Peyer's patch (tissue), 4 donors: Measurements from ENCODE around the gene PARVB. TPM values are rescaled to one million over a fixed set of nuclear protein-coding genes. Genes with fewer than 3 reads are reported as not detected.

Source experiments
- DNase-seq, 3 donors: peaks; one replicate each; pipeline ENCODE4 v3.0.0-alpha.2; 2017 to 2019
- H3K27ac ChIP-seq, 4 donors: fragments of 200-600 bp; sonication (generic); one replicate each; pipeline ENCODE4 v1.5.1; 2016 to 2019
- H3K27me3 ChIP-seq, 2 donors: fragments of 200-600 bp; sonication (generic); one replicate each; pipeline ENCODE4 v1.5.1; 2019
- H3K36me3 ChIP-seq, 3 donors: fragments of 200-600 bp; sonication (generic); one replicate each; pipeline ENCODE4 v1.5.1; 2016 to 2019
- H3K4me1 ChIP-seq, 4 donors: fragments of 200-600 bp; sonication (generic); one replicate each; pipeline ENCODE4 v1.5.1; 2016 to 2019
- H3K4me3 ChIP-seq, 4 donors: fragments of 200-600 bp; sonication (generic); 1 replicate in 3 of 4; 2 replicates in 1 of 4; pipeline ENCODE4 v1.5.1; 2016 to 2019; ENCODE audit warnings: mild to moderate bottlenecking in 1 of 4
- H3K9me3 ChIP-seq, 4 donors: fragments of 200-600 bp; sonication (generic); one replicate each; pipeline ENCODE4 v1.5.1; 2016 to 2019; ENCODE audit warnings: mild to moderate bottlenecking in 1 of 4
- CTCF ChIP-seq, 6 experiments: fragments of 450-650 bp in 4 of 6; fragments of 200-600 bp in 2 of 6; sonication (generic) in 1 of 6; IDR thresholded peaks; one replicate each; pipeline ENCODE4 v1.5.1; 2017 to 2019; ENCODE audit warnings: antibody characterized with exemption in 6 of 6, mild to moderate bottlenecking in 3 of 6, moderate library complexity in 1 of 6
- POLR2A ChIP-seq, 2 donors: fragments of 450-650 bp; IDR thresholded peaks; one replicate each; pipeline ENCODE4 v1.5.1; 2017; ENCODE audit warnings: antibody characterized with exemption in 2 of 2, mild to moderate bottlenecking in 2 of 2, moderate library complexity in 2 of 2
- total RNA-seq, 4 donors: library from RNA; depleted of rRNA; stranded (reverse); fragments of >200 nt; gene quantifications; one replicate each; pipeline ENCODE4 v1.1.0, GENCODE V29; 2016

PARVB gene
- total RNA-seq, 4 donors from 2014 or later: 1.8 to 71.8 (median 7.7) TPM

GRCh38 chr22:44144046-44144569 lies 120.0 kb downstream of the PARVB start:
- Histone ChIP-seq H3K36me3 (no peaks in the 10 kb centered on the region), H3K27me3 (no peaks in the 10 kb centered on the region), H3K9me3 (no peaks in the 10 kb centered on the region), H3K4me1 (no peaks in the 10 kb centered on the region), H3K4me3 (no peak overlapping the region), H3K27ac (peak overlapping the region in 1 of 4 donors; percentile 58)
- no peak for DNase-seq
- no peak for TF ChIP-seq POLR2A (IDR thresholded peaks at IDR 0.05)
- TF ChIP-seq CTCF (IDR thresholded peaks at IDR 0.05): no peak

GRCh38 chr22:44145544-44145943 lies 121.4 kb downstream of the PARVB start:
- H3K27ac ChIP-seq: peak overlapping the region in 1 of 4 donors; percentile 47
- no peak overlapping the region for H3K4me3 ChIP-seq
- no peaks in the 10 kb centered on the region for H3K9me3 ChIP-seq
- H3K4me1 ChIP-seq: no peaks in the 10 kb centered on the region
- TF ChIP-seq POLR2A (IDR thresholded peaks at IDR 0.05) (no peak), CTCF (IDR thresholded peaks at IDR 0.05) (no peak)
- H3K36me3 ChIP-seq: no peaks in the 10 kb centered on the region
- no peaks in the 10 kb centered on the region for H3K27me3 ChIP-seq
- DNase-seq: no peak

DNA sequence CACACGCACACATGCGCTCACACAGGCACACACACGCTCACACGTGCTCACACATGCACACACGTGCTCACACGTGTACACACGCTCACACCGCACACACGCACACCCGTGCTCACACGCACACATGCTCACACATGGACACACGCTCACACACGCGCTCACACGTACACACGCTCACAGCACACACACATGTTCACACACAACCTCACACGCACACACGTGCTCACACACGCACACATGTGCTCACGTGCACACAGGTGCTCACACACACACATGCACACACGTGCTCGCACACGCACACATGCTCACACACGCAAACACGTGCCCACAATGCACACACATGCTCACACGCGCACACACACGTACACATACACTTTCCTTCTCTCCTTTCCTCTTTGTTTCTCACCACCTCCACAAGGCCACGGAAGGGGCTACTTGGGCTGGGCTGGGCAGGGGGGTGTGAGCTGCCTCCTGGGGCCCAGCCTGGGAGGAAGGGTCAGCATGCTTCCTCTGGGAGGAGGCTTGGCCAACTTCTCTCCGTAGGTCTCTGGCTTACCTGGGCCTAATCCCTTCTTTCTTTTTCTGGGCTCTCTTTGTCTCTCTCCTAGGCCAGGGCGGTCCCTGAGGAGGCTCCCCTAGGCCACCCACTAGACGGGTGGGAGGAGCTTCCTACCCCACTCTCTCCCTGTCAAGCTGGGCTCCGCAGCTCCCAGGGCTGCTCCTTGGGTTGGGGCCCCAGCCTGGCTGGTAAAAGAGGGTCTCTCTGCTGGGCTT lies 122.2 kb downstream of the PARVB start:
- Histone ChIP-seq H3K27me3 (no peaks in the 10 kb centered on the region), H3K27ac (no peak overlapping the region), H3K9me3 (no peaks in the 10 kb centered on the region), H3K4me3 (no peak overlapping the region), H3K4me1 (no peaks in the 10 kb centered on the region), H3K36me3 (no peaks in the 10 kb centered on the region)
- TF ChIP-seq CTCF (IDR thresholded peaks at IDR 0.05): no peak
- TF ChIP-seq POLR2A (IDR thresholded peaks at IDR 0.05): no peak
- DNase-seq: no peak

- TF ChIP-seq POLR2A (IDR thresholded peaks at IDR 0.05) (no peak), CTCF (IDR thresholded peaks at IDR 0.05) (no peak)
- no peak overlapping the region for H3K4me3 ChIP-seq
- no peak for DNase-seq
- no peaks in the 10 kb centered on the region for H3K36me3 ChIP-seq
- no peaks in the 10 kb centered on the region for H3K27me3 ChIP-seq
- no peaks in the 10 kb centered on the region for H3K9me3 ChIP-seq
- peak overlapping the region in 1 of 4 donors; percentile 50 for H3K27ac ChIP-seq
- no peaks in the 10 kb centered on the region for H3K4me1 ChIP-seq
Observed at GRCh38 chr22:44147008-44147645, 123.0 kb downstream of the PARVB start.

GRCh38 chr22:44147821-44148574 lies 123.9 kb downstream of the PARVB start:
- no peak overlapping the region for H3K4me3 ChIP-seq
- DNase-seq: no peak
- H3K4me1 ChIP-seq: no peaks in the 10 kb centered on the region
- H3K27ac ChIP-seq: peak overlapping the region in 1 of 4 donors; percentile 50
- no peaks in the 10 kb centered on the region for H3K9me3 ChIP-seq
- no peaks in the 10 kb centered on the region for H3K36me3 ChIP-seq
- TF ChIP-seq POLR2A (IDR thresholded peaks at IDR 0.05): no peak
- TF ChIP-seq CTCF (IDR thresholded peaks at IDR 0.05): no peak
- no peaks in the 10 kb centered on the region for H3K27me3 ChIP-seq
